SK-MEL-5 (cell line): ENCODE data around the gene PRPSAP1. TPM values are rescaled to one million over a fixed set of nuclear protein-coding genes. Genes with fewer than 3 reads are reported as not detected.

Source experiments
- DNase-seq: peaks from one replicate; pipeline ENCODE4 v3.0.0-alpha.2; 2016; ENCODE audit warnings: low read depth, low spot score
- in situ Hi-C: cut with HindIII; loops from 2 replicates; pipeline ENCODE4 v1.10.0; 2016; ENCODE audit warnings: low sequenced_read_pairs, high pct_unique_total_duplicates, low pct_unique_long_range_greater_than_20kb
- polyA plus RNA-seq, 2 experiments: library from polyadenylated mRNA; depleted of rRNA; stranded (reverse); fragments of >200 nt; gene quantifications; 2 replicates each; pipeline ENCODE4 v1.2.3, GENCODE V29; 2015
- total RNA-seq: library from RNA; depleted of rRNA; stranded (reverse); fragments of >200 nt; shearing (Covaris generic); gene quantifications from 2 replicates; pipeline ENCODE4 v1.2.3, GENCODE V29; 2014; rRNA removed

PRPSAP1 gene, protein sequence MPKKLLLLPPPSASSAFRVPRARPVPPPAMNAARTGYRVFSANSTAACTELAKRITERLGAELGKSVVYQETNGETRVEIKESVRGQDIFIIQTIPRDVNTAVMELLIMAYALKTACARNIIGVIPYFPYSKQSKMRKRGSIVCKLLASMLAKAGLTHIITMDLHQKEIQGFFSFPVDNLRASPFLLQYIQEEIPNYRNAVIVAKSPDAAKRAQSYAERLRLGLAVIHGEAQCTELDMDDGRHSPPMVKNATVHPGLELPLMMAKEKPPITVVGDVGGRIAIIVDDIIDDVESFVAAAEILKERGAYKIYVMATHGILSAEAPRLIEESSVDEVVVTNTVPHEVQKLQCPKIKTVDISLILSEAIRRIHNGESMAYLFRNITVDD
- 42.2 and 43.7 TPM in 2 replicates for total RNA-seq
- 116 and 117 TPM in 2 replicates for polyA plus RNA-seq (2015; cell fraction: cytosol; rRNA removed)
- polyA plus RNA-seq (2015; cell fraction: nucleus; rRNA removed): 470 and 484 TPM in 2 replicates

DNA sequence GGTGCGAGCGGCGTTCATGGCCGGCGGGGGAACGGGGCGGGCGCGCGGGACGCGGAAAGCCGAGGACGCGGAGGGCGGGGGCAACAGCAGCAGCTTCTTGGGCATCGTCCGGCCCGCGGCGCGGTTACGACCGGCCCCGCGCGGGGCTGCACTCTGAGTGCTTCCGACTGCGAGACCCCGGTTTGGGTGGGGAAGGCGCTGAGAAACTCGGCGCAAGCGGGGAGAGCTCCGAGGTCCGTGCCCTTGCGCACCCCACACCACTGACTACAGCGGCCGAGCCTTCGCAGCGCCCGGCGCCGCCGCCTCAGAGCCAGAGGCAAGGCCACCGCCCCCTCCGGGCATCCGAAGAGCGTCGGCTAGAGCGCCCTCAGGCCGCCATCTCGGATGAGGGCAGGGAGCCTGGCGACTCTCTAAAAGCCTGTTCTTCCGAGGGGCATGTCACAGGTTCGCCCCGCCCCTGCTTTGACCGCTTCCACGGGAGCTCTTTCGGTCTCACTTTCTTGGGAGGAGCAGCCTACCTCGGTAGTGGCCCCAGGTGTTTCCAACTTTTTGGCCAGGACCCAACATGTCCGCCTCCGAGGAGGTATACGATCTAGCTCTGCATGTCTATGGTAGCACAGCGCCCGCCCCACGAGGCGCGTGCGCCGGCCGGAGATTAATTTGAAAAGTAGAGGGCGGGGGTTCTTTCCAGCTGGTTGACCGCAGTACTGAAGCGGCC, at the start of gene PRPSAP1:
Gene PRPSAP1, minus strand, starts transcription at position 318 of the 718 bp plus-strand sequence. Its CDS starts 213 bp downstream, at position 105.
- in situ Hi-C loops: no loop called here
- peak; percentile 97 for DNase-seq

DNA sequence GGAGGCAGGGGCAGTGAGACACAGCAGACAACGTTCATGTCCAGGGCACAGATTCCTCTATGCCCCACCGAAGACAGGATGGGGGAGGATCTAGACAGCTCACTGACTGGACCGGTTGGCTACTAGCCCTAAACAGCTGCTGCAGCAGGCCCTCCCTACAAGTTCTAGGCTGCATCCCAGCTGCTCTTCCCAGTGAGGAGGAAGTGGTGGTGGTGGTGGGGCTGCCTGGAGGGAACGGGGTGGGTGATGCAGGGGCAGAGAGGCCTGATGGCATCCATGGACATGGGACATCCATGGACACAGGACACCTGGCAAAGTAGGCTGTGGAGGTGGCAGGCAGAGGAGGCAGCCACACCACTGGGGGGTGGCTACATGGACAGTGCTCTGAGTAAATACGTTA, 49.0 kb upstream of the PRPSAP1 start:
- DNase-seq: no peak
- in situ Hi-C loops: no loop called here

DNA sequence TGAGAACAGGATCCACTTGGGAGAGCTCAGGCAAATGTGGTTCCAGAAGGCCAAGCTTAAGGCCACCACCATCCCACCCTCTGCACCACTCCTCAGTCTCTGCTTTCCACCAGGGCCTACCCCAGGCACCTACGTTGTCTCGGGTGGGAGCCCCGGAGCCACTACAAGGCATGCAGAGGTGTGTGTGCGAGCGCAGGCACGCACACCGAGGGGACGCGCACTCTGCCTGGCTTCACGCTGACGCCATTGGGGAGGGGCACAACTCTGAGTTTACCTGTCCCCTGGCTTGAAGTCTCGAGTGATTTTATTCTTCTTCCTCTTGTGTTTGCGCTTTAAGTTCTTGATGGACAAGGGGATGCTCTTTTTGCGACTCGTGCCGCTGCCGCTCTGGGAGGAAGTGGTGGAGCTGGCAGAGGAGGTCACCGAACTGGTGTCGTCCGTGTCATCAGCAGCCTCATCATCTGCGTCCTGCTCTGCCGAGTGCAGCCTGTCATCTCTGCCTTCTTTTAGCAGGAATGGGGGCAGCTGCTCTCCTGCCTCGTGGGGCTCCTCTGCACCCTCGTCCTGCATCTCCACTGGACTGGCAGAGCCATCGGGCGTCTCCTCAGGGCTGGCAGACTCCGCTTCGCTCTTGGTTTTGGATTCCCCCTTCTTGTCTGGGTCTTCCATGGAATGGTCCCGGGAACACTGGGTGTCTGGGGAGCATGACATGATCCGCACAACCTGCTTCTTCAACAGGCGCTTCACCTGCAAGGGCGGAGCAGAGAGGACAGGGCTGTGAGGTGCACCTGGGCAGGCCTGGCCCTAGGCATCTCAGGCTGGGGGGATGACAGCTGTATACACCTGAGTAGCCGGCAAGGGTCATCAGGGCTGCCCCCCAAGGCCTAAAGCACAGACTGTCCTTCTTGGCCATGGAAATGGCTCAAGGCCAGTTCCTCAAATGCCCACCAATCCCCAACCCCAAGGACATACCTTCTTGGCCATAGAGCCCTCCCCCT, 45.8 kb upstream of the PRPSAP1 start:
- no peak for DNase-seq
- in situ Hi-C loops: no loop called here

DNA sequence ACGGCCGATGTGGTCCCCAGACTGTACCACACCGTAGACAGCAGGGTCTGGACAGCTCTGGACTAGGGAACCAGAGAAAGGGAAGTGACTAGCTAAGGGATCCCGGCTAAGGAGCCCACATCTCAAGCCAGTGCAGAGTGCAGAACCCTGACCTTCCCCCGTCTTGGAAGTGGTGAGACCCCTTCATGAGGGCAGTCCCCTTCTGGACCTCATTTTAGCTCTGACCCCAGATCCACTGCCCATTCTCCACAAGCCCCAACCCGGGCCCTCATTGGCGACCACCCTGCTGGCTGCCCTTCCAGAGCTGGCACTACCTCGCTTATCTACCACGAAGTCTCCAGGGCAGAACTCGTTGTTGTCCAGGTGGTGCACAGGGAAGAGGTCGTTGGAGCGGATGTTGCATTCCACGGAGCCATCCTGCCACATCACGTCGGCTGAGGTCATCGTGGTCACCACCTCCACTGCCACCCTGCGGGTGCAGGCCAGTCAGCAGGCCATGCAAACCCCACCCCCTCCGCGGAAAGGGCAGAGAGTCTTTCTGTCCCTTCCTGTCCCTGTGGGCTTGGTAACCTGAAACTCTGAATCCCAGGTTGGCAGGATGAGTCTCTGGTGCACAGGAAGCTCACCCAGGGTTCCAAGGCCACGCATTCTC, 44.9 kb upstream of the PRPSAP1 start:
- in situ Hi-C loops: no loop called here

DNA sequence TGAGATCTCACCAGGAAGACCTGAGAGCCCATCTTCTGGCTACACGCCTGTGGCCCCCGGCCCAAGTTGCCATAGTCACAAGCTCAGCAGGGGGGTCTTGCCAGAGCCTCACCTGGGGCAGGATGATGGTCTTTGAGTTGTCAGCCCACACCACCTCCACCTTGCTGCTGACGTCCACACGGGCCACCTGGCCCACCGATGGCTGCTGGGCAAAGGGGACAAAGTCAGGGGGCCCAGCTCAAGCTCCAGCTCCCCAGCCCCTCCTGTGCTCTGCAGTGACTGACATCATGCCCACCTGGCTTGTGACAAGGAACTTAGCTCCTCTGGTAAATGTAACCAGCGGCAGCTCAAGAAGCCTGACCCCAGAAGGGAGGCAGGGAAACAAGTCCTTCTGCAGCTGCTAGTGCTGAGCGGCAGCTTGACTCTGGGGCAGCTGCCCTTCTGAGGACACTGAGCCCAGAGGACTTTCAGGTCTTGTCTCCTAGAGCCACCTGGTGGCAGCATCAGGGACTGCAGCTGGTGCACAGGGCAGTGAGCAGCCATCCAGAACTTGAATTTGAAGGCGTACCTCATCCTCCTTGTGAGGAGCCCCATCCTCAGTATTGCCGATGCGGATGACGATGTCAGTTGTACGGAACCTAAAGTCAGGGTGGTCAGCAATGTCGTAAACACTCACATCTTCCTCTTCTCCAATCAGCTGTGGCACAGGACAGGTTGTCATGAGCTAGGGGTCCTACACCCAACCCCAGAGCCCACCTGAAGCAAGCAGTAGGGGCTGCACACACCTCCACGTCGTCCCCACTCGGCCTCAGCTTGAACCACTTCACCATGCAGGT, 44.2 kb upstream of the PRPSAP1 start:
- in situ Hi-C loops: no loop called here
- DNase-seq: peak; percentile 95

More for the DNA sequence above, 44.9 kb upstream of the PRPSAP1 start:
- DNase-seq: no peak

DNA sequence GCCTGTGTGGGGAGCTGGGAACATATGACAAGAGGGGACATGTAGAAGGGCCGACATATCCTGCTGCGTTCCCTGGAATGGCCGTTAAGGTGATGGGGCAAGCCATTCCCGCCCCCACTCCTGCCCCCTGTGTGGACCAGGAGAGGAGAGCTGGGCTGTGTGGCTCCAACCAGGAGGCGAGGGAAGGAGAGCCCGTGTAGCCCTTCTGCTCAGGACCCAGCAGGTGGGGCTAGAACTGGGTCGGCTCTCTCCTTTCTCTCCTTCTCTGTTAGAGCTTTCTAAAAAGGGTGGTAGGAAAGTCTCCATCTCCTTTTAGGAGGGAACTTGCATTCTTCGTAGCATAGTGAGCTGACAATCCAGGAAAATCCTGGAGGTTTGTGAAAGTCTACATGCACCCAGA, 43.5 kb upstream of the PRPSAP1 start:
- in situ Hi-C loops: no loop called here
- DNase-seq: no peak

DNA sequence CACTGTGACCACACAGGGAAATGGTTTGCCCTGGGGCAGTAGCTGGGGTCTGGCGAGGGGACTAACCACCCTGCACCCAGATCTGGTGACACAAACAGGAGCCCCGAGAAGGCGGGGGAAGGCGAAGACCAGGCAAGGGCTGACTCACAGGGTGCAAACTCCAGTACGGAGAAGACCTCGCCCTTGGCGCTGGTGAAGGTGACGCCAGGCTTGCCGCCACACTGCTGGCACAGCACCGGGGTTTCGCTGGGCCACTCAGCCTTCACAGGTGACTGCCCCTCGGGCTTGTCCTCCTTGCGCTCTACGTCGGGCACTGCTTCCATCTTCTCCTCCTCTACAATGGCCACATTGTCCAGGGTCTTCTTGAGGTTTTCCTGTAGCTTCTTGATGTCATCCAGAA, 42.3 kb upstream of the PRPSAP1 start:
- in situ Hi-C loops: no loop called here
- no peak for DNase-seq

DNA sequence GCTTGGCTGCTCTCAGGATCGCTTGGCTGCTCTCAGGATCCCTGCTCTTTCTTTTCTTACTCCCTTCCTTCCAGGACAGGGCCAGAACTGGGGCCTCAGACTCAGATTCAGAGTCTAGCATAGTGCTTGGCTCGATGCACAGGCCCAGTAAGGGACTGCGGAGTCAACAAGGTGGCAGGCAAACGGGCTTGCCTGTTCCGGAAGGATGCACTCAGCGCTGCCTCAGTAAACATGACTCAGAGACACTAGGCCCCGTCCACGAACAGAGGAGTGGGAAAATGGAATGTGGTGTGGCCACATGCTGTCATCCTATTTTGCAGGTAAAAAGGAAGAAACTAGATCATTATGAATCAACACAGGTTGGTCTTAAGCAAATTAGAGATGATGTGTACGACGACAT, 40.5 kb upstream of the PRPSAP1 start:
- in situ Hi-C loops: no loop called here
- no peak for DNase-seq

DNA sequence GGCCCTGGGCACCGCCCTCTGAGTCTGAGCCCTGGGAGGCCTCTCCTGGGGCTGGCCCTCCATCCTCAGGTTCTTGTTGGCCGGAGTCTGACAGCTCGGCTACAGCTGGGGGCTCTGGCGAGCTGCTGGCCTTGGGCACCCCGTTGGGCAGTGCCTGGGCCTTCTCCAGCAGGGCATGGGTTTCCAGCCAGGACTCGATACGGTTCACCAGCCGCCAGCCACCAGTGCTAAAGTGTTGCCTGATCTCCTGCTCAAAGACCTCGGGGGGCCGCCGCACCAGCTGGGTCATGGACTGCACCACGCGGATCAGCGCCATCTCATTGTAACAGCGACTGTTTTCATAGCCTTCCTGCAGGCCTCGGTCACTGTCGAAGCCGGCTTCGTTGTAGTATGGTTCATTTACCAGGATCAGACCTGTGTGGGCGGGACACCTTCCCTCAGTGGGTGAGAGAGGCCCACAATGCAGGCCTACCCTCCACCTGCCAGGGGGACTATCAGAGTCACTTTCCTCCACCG, 37.5 kb upstream of the PRPSAP1 start:
- in situ Hi-C loops: no loop called here

DNA sequence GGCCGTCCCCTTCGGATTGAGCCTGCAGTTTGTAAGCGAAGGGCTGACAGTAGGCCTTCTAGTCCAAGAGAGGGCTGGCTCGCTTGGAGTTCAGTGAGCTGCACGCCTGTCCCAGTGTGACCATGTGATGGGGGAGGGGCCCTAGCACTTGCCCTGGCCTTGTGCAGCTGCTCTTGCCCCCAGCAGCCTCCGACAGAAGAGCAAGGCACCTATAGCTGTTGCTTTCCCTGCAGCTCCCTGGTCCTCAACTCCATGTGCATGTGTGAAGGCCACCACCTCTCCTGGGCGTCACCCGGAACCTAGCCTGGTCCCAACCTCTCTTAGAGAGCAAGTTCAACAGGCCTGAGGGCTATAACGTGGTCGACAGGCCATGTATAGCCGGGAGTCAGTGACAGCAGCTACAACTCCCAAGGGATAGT, 36.3 kb upstream of the PRPSAP1 start:
- DNase-seq: no peak
- in situ Hi-C loops: no loop called here

More for the DNA sequence above, 37.5 kb upstream of the PRPSAP1 start:
- DNase-seq: no peak

DNA sequence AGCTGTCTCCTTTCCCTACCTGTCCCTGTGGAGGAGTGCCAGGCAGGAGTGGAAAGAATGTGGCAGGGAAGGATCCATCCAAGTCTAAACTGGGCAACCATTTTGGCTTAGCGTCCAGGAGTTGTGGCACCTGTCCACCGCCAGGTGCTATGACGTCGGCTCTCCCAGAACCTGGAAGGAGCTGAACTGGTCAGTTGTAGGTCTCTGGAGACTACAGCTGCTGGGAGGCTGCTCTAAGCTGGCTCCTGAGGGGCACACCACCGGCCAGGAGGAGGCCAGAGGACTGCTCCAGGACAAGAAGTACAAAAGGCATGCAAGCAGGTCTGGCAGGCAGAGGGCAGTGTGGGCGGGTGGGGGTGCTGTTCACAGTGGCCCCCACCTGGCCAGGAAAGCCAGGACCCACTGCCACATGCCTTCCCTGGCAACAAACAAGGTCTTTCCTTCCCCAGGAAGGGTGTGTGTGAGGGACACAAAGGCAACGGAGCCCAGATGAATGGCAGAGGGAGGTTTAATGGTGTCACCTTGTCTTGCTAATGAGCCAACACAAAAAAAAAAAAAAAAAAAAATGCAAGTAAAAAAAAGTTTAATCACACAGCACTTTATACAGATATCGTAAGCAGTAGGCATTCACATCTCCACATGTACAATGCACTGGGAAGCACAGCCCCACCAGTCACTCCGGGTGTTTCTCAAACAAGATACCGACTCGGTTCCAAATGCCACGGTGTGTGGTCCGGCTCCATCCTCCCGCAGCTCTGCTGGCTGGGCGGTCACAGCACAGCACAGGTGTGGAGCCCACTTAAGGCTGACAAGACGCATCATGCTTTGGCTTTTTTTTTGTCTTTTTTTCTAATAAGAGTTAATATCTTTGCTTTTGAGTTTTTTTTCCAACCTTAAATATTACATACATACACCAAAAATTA, 35.5 kb upstream of the PRPSAP1 start:
- in situ Hi-C loops: no loop called here
- no peak for DNase-seq

DNA sequence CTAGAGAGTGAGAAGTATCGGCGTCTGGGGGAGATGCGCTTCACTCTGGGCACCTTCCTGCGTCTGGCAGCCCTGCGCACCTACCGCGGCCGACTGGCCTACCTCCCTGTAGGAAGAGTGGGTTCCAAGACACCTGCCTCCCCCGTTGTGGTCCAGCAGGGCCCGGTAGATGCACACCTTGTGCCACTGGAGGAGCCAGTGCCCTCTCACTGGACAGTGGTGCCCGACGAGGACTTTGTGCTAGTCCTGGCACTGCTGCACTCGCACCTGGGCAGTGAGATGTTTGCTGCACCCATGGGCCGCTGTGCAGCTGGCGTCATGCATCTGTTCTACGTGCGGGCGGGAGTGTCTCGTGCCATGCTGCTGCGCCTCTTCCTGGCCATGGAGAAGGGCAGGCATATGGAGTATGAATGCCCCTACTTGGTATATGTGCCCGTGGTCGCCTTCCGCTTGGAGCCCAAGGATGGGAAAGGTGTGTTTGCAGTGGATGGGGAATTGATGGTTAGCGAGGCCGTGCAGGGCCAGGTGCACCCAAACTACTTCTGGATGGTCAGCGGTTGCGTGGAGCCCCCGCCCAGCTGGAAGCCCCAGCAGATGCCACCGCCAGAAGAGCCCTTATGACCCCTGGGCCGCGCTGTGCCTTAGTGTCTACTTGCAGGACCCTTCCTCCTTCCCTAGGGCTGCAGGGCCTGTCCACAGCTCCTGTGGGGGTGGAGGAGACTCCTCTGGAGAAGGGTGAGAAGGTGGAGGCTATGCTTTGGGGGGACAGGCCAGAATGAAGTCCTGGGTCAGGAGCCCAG, 33.5 kb upstream of the PRPSAP1 start:
- in situ Hi-C loops: no loop called here
- DNase-seq: no peak

DNA sequence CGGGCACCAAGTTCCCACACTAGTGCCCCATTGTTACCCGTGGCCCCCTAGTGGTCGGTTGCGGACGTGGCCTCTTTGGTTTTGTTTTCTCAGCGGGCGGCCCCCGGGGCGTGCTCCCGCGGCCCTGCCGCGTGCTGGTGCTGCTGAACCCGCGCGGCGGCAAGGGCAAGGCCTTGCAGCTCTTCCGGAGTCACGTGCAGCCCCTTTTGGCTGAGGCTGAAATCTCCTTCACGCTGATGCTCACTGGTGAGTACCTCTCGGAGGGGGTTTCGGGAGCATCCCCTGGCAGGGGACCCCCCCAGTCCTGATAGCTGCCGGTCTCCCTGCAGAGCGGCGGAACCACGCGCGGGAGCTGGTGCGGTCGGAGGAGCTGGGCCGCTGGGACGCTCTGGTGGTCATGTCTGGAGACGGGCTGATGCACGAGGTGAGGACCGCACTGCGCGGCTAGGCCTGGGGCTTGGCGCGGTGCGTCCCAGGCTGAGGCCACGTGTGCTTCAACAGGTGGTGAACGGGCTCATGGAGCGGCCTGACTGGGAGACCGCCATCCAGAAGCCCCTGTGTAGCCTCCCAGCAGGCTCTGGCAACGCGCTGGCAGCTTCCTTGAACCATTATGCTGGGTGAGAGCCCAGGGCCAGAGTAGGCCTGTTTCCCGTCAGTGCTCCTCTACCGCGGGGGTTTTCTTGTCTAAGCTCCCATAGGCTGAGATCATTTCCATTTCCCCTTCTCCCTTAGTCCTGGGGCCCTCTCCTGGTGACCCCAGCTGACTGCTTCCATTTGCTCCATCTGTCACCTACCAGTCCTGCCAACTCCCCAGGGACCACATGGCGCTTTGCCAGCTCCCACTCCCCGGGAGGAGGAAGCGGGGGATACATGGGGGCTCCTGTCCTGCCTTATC, 32.4 kb upstream of the PRPSAP1 start:
- in situ Hi-C loops: no loop called here
- DNase-seq: peak; percentile 90
